ENCODE results near the gene BTRC.

- TF ChIP-seq MAX (IDR thresholded peaks at IDR 0.05) (no peak), MYC (IDR thresholded peaks at IDR 0.05; ENCODE audit: borderline replicate concordance, low read length) (no peak), POLR2A (IDR thresholded peaks at IDR 0.05; ENCODE audit: low read length) (no peak), HMGXB4 (CRISPR knock-in tag; IDR thresholded peaks at IDR 0.05; ENCODE audit: borderline replicate concordance) (no peak), CTCF (IDR thresholded peaks at IDR 0.05) (no peak), RNF2 (IDR thresholded peaks at IDR 0.05; ENCODE audit: borderline replicate concordance, low read depth) (no peak)
Observed at GRCh38 chr10:101415884-101416283, 61.9 kb downstream of the BTRC start.

All from A549 (cell line).